ENCODE data around the gene NPY4R2. TPM values are rescaled to one million over a fixed set of nuclear protein-coding genes. Genes with fewer than 3 reads are reported as not detected.
"Not testable (repeated sequence)": the region's sequence is repeated elsewhere in the genome, so short reads cannot be mapped to it uniquely, and the experiment has no call there.

NPY4R2 gene
- not detected in 2 replicates for total RNA-seq

- H3K36me3 Mint-ChIP-seq (ENCODE audit: low read depth); intact Hi-C loops (cut with micrococcal nuclease); H3K27ac Mint-ChIP-seq; H3K4me1 Mint-ChIP-seq; H3K27me3 Mint-ChIP-seq; DNase-seq; H3K9me3 Mint-ChIP-seq; H3K4me3 Mint-ChIP-seq: not testable (repeated sequence)
Measured at GRCh38 chr10:47918475-47918874, at the start of gene NPY4R2. NPY4R2 (plus strand) TSS chr10:47918662; CDS start chr10:47921988, 3,326 bp downstream.

GRCh38 chr10:47870887-47871286, 47.6 kb upstream of the NPY4R2 start:
- H3K27ac Mint-ChIP-seq; H3K36me3 Mint-ChIP-seq (ENCODE audit: low read depth); H3K27me3 Mint-ChIP-seq; intact Hi-C loops (cut with micrococcal nuclease); H3K4me1 Mint-ChIP-seq; H3K9me3 Mint-ChIP-seq; DNase-seq; H3K4me3 Mint-ChIP-seq: not testable (repeated sequence)

GRCh38 chr10:47871485-47872180, 46.8 kb upstream of the NPY4R2 start:
- H3K4me3 Mint-ChIP-seq; H3K27ac Mint-ChIP-seq; H3K27me3 Mint-ChIP-seq; H3K9me3 Mint-ChIP-seq; H3K36me3 Mint-ChIP-seq (ENCODE audit: low read depth); intact Hi-C loops (cut with micrococcal nuclease); H3K4me1 Mint-ChIP-seq; DNase-seq: not testable (repeated sequence)

GRCh38 chr10:47872236-47872635, 46.2 kb upstream of the NPY4R2 start:
- H3K36me3 Mint-ChIP-seq (ENCODE audit: low read depth); H3K9me3 Mint-ChIP-seq; H3K4me1 Mint-ChIP-seq; H3K27me3 Mint-ChIP-seq; H3K27ac Mint-ChIP-seq; H3K4me3 Mint-ChIP-seq; DNase-seq; intact Hi-C loops (cut with micrococcal nuclease): not testable (repeated sequence)

GRCh38 chr10:47884239-47884638, 34.2 kb upstream of the NPY4R2 start:
- H3K9me3 Mint-ChIP-seq; H3K27ac Mint-ChIP-seq; H3K27me3 Mint-ChIP-seq; intact Hi-C loops (cut with micrococcal nuclease); H3K4me1 Mint-ChIP-seq; H3K4me3 Mint-ChIP-seq; DNase-seq; H3K36me3 Mint-ChIP-seq (ENCODE audit: low read depth): not testable (repeated sequence)

GRCh38 chr10:47884934-47885333, 33.5 kb upstream of the NPY4R2 start:
- H3K4me3 Mint-ChIP-seq; intact Hi-C loops (cut with micrococcal nuclease); H3K27ac Mint-ChIP-seq; DNase-seq; H3K27me3 Mint-ChIP-seq; H3K4me1 Mint-ChIP-seq; H3K9me3 Mint-ChIP-seq; H3K36me3 Mint-ChIP-seq (ENCODE audit: low read depth): not testable (repeated sequence)

GRCh38 chr10:47886356-47886755, 32.1 kb upstream of the NPY4R2 start:
- H3K27me3 Mint-ChIP-seq; H3K4me1 Mint-ChIP-seq; H3K36me3 Mint-ChIP-seq (ENCODE audit: low read depth); H3K9me3 Mint-ChIP-seq; intact Hi-C loops (cut with micrococcal nuclease); DNase-seq; H3K4me3 Mint-ChIP-seq; H3K27ac Mint-ChIP-seq: not testable (repeated sequence)

- DNase-seq; H3K4me3 Mint-ChIP-seq; H3K27me3 Mint-ChIP-seq; H3K36me3 Mint-ChIP-seq (ENCODE audit: low read depth); H3K4me1 Mint-ChIP-seq; intact Hi-C loops (cut with micrococcal nuclease); H3K9me3 Mint-ChIP-seq; H3K27ac Mint-ChIP-seq: not testable (repeated sequence)
Measured at GRCh38 chr10:47886827-47887226, 31.6 kb upstream of the NPY4R2 start.

GRCh38 chr10:47890737-47891136, 27.7 kb upstream of the NPY4R2 start:
- DNase-seq; H3K36me3 Mint-ChIP-seq (ENCODE audit: low read depth); H3K4me1 Mint-ChIP-seq; H3K4me3 Mint-ChIP-seq; H3K27ac Mint-ChIP-seq; intact Hi-C loops (cut with micrococcal nuclease); H3K9me3 Mint-ChIP-seq; H3K27me3 Mint-ChIP-seq: not testable (repeated sequence)

- H3K36me3 Mint-ChIP-seq (ENCODE audit: low read depth); DNase-seq; intact Hi-C loops (cut with micrococcal nuclease); H3K4me3 Mint-ChIP-seq; H3K27ac Mint-ChIP-seq; H3K9me3 Mint-ChIP-seq; H3K4me1 Mint-ChIP-seq; H3K27me3 Mint-ChIP-seq: not testable (repeated sequence)
Measured at GRCh38 chr10:47892494-47893261, 25.8 kb upstream of the NPY4R2 start.

GRCh38 chr10:47894571-47894970, 23.9 kb upstream of the NPY4R2 start:
- H3K4me3 Mint-ChIP-seq; intact Hi-C loops (cut with micrococcal nuclease); H3K4me1 Mint-ChIP-seq; H3K27me3 Mint-ChIP-seq; H3K27ac Mint-ChIP-seq; H3K36me3 Mint-ChIP-seq (ENCODE audit: low read depth); H3K9me3 Mint-ChIP-seq; DNase-seq: not testable (repeated sequence)

- intact Hi-C loops (cut with micrococcal nuclease); H3K27ac Mint-ChIP-seq; H3K36me3 Mint-ChIP-seq (ENCODE audit: low read depth); H3K4me3 Mint-ChIP-seq; DNase-seq; H3K27me3 Mint-ChIP-seq; H3K9me3 Mint-ChIP-seq; H3K4me1 Mint-ChIP-seq: not testable (repeated sequence)
Measured at GRCh38 chr10:47897813-47898212, 20.6 kb upstream of the NPY4R2 start.

- H3K36me3 Mint-ChIP-seq (ENCODE audit: low read depth); H3K27me3 Mint-ChIP-seq; intact Hi-C loops (cut with micrococcal nuclease); H3K9me3 Mint-ChIP-seq; H3K27ac Mint-ChIP-seq; H3K4me3 Mint-ChIP-seq; H3K4me1 Mint-ChIP-seq; DNase-seq: not testable (repeated sequence)
Measured at GRCh38 chr10:47909333-47909732, 9.1 kb upstream of the NPY4R2 start.

- H3K4me3 Mint-ChIP-seq; H3K27me3 Mint-ChIP-seq; H3K27ac Mint-ChIP-seq; H3K9me3 Mint-ChIP-seq; H3K4me1 Mint-ChIP-seq; H3K36me3 Mint-ChIP-seq (ENCODE audit: low read depth); DNase-seq; intact Hi-C loops (cut with micrococcal nuclease): not testable (repeated sequence)
Measured at GRCh38 chr10:47910486-47910885, 8.0 kb upstream of the NPY4R2 start.

- H3K27me3 Mint-ChIP-seq: not testable (repeated sequence)
Measured at GRCh38 chr10:47914052-47914451, 4.4 kb upstream of the NPY4R2 start.

More at GRCh38 chr10:47914052-47914451, 4.4 kb upstream of the NPY4R2 start:
- H3K9me3 Mint-ChIP-seq; DNase-seq; H3K27ac Mint-ChIP-seq; H3K4me3 Mint-ChIP-seq; intact Hi-C loops (cut with micrococcal nuclease); H3K36me3 Mint-ChIP-seq (ENCODE audit: low read depth); H3K4me1 Mint-ChIP-seq: not testable (repeated sequence)

Measured in activated CD4-positive, alpha-beta T cell treated with anti-CD3 and anti-CD28 coated beads, Interleukin-2, amount 10 ng/mL, durations not matched to agents 24 days and 14 days (primary cell).